Stimulated activated CD8-positive, alpha-beta memory T cell treated with anti-CD3 and anti-CD28 coated beads, Interleukin-7, amount 100 ng/mL, for 1 hour (primary cell): ENCODE measurements around the gene PET100.
A peak's percentile ranks its signal among the peaks of the same experiment; 100 is the strongest.

ENCODE experiments used
- DNase-seq, 2 donors: peaks; one replicate each; pipeline ENCODE4 v3.0.0-alpha.2; 2020; ENCODE audit warnings: low read depth in 2 of 2

The PET100 gene

DNA sequence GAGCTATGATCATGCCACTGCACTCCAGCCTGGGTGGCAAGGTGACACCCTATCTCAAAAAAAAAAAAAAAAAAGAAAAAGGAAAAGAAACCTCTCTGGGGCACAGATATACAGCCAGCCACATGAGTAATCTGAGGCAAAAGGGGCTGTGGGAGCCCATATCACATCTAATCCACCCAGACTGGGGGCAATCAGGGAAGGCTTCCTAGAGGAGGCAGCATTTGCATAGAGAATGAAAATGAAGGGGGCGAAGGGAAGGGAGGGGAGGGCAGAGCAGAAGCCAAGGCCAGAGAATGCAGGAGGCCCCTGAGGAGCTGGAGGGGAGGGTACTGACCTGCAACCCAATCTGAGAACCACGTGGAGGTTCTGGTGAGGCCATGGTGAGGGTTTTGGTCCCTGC, 20.6 kb downstream of the PET100 start:
- DNase-seq, result no peak

GRCh38 chr19:7652061-7652641, 22.6 kb downstream of the PET100 start:
- peak; percentile 69 to 81 for DNase-seq

DNA sequence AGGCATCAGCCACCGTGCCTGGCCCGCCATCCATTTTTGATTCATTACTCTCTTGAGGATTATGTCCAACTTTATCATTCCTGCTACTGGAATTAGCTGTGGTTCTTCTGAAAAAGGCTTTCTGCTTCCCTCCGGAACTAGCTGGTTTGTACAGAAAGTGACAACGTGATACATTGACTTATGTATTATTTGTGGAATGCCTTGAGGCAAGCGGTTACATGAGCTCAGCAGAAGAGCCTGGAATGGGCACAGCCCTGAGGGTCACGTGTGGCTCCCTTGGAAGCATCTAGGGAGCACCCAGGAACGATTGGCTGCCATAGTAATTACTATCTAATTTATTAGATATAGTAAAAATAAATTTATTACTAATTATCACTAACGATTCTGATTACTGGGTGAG, 24.8 kb downstream of the PET100 start:
- no peak for DNase-seq

GRCh38 chr19:7655581-7655980, 26.0 kb downstream of the PET100 start:
- no peak for DNase-seq

DNA sequence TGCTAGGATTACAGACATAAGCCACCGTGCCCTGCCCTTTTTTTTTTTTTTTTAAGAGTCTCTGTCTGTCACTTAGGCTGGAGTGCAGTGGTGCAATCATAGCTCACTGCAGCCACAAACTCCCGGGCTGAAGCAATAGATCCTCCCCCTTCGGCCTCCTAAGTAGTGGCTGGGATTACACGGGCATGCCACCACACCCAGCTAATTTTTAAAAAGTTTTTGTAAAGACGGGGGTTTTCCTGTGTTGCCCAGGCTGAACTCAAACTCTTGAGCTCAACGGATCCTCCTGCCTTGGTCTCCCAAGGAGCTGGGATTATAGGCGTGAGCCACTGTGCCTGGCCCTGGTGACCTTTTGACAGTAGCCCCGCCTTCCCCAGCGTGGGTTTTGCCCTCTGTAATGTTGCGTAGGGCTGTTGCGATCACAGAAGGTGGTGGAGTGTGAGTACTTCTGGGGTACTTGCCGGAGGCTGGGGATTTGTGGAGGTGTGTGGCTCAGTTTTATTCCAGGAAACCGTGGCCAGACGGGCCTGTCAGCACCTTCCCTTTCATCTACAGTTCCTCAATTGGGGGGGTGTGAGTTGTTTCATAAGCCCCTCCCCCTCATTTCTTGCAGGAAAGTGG, 27.6 kb downstream of the PET100 start:
- DNase-seq, result no peak

GRCh38 chr19:7658219-7658686, 28.7 kb downstream of the PET100 start:
- no peak for DNase-seq

GRCh38 chr19:7661744-7662538, 32.3 kb downstream of the PET100 start:
- no peak for DNase-seq

- no peak for DNase-seq
These were observed 33.1 kb downstream of the PET100 start for GRCh38 chr19:7662657-7663056.

DNA sequence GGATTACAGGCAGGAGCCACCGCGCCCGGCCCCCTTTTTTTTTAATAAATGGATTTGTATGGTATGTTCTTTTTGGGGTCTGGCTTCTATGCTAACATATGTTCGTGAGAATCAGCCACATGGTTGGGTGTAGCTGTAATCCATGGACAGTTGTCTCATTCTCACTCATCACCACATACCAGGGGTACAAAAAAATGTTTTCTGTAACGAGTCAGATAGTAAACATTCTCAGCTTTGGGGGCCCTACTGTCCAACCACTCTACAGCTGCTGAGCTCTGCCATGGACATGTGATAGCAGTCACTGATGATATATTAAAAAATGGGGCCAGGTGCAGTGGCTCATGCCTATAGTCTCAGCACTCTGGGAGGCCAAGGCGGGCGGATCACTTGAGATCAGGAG, 34.1 kb downstream of the PET100 start:
- no peak for DNase-seq

DNA sequence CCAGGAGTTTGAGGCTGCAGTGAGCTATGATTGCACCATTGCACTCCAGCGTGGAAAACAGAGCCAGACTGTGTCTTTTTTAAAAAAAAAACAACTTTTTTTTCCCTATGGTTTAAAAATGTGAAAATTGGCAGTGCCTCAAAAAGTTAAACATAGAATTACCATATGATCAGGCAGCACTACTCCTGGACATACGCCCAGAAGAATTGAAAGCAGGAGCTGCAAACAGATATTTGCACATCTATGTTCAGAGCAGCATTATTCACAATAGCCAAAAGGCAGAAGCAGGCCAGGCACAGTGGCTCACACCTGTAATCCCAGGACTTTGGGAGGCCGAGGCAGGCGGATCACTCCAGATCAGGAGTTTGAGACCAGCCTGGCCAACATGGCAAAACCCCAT, 35.5 kb downstream of the PET100 start:
- DNase-seq, result no peak

DNA sequence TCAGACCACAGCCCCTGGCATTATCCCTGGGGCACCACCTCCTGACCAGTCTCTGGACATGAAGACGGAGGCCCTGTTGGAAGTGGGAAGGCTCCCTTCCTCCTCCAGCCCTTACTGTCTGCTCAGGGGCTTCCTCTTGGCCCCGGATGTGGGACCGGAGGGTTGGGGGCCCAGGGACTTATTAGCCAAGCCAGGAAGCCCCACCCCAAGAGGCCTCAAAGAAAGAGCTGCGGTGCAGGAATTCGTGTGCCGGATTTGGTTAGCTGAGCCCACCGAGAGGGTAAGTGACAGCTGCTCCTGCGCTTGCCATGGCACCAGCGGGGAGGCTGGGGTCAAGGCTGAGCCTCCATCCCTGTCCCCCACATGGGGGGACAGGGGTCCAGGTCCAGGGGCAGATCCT, 39.2 kb downstream of the PET100 start, which contains the start of gene RETN:
Gene RETN (plus strand): TSS at position 208 of the 400 bp plus-strand sequence. CDS start 278 bp downstream, outside the sequence.
- DNase-seq, result no peak

GRCh38 chr19:7669641-7670040, 40.0 kb downstream of the PET100 start:
- DNase-seq, result no peak

DNA sequence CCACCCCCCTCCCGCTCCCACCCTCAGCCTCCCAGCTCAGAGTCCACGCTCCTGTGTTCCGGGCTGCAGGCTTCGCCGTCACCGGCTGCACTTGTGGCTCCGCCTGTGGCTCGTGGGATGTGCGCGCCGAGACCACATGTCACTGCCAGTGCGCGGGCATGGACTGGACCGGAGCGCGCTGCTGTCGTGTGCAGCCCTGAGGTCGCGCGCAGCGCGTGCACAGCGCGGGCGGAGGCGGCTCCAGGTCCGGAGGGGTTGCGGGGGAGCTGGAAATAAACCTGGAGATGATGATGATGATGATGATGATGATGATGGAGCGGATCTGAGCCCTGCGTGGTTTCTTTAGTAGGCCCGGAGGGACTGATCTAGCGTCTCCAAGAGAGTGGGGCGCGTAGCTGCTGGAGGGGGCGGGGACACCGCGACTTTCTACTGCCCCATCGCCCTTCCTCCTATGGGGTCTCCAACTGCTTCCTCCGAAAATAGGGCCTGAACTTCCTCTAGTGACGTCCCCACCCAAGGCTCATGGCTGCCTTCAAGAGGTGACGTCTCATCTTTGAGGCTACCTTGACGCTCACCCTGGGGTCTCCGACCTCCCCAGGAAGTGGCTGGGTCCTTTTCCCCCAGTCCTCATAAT, 40.7 kb downstream of the PET100 start:
- no peak for DNase-seq

- no peak for DNase-seq
These were observed 41.2 kb downstream of the PET100 start for GRCh38 chr19:7670790-7671189.

- no peak for DNase-seq
These were observed 42.9 kb downstream of the PET100 start for GRCh38 chr19:7672522-7672921.

DNA sequence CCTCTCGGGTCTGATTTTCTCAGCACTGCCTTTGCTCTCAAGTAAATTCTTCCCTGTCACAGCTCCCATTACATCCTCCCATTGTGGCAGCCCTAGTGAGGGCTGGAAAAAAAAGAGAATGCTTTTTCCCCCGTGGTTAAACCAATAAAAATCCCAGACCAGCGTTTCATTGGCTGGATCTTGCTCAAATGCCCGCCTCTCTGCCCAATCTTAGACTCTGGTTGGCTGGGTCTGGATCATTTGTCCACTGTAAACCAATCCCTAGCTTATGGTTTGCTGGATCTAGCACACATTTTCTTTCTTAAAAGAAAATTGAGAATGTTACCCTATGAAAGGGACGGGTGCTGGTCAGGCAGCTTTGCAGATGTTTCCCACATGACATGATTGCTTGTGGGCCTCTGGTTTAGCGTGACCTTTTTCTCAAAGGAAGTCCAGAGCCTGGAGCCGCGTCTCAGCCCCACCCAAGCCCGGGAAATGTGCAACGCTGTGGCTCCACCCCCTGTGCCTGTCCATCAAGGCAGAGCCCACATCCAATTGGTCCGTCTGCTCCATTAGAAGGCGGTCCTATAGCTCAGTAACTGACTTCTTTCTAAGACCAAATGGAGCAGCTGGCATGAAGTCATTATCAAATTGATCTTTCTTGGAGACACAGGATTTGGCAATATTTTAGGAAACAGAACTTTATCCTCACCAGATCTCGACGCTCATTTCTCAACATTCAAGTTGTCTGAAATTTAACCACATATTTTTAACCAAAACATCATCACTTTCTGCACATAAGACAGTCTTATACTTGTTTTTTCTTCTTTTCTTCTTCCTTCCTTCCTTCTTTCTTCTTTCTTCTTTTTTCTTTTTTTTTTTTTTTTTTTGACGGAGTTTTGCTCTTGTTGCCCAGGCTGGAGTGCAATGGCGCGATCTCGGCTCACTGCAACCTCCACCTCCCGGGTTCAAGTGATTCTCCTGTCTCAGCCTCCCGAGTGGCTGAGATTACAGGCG, 44.7 kb downstream of the PET100 start:
- DNase-seq, result no peak

DNA sequence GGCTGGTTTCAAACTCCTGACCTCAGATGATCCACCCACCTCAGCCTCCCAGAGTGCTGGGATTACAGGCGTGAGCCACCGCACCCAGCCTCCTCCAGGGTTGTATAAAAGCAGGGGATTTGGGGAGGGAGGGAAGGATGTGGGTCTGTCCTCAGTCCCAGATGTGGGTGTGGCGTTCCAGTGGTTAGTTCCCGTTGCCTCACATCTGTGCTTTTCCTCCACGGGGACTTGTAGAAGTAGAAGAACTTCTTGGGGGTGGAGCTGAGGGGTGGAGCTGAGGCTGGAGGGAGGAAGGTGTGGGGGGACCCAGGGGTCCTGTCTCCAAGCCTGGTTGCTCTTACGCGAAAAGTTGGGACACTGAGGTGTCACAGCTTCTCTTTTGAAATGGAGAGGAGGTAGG, 46.8 kb downstream of the PET100 start:
- DNase-seq, result no peak

DNA sequence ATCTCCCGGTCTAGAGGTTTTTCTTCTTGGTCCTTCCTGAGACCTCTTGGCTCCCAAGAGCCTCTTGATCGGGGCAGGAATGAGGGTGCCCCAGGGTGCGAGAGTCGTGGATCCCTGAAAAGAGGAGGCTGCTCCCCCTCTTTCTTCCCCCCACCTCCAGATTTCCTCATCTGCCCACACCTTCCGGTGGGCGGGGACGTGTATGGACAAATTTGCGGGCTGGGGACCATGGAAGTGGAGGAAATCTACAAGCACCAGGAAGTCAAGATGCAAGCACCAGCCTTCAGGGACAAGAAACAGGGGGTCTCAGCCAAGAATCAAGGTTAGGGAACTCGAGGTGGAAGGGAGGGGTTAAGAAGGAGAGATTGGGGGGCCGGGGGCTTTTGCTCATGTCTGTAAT, 47.3 kb downstream of the PET100 start, which contains the start of gene MCEMP1:
Gene MCEMP1 (plus strand): TSS at position 237 of the 400 bp plus-strand sequence. CDS start 31 bp downstream, at position 268.
- no peak for DNase-seq

DNA sequence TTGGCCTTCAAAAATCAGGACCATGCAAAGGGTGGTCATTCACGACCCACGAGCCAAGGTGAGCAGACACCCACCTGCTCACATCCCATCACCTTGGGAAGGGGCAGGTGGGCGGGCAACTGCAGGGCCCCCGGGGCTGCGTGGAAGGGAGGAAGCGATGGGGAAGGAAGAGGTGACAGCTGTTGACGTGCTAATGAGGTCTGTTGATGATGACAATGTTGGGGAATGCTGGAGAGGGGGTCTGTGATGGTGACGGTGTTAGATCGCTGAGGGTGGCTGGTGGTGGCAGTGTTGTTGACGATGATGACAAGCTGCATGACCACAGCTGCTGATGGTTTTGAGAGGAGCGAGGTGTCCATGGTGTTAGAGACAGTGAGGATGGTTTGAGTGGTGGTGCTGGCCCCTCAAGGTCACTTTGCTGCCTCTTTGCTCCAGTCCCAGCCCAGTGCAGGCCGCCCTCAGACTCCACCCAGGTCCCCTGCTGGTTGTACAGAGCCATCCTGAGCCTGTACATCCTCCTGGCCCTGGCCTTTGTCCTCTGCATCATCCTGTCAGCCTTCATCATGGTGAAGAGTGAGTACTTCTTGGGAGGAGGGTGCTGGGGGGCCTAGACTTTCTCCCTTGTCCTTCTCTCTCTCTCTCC, 48.2 kb downstream of the PET100 start:
- DNase-seq, result no peak

- DNase-seq, result peak in 1 of 2 donors; percentile 34
These were observed 49.6 kb downstream of the PET100 start for GRCh38 chr19:7678971-7679751.
